NT2/D1 (cell line): ENCODE results near the gene WDR64.

Experiments used
- YY1 ChIP-seq: IDR thresholded peaks from 2 replicates; pipeline ENCODE4 v1.6.1; 2011; ENCODE audit not compliant: insufficient read length, insufficient read depth
- ZNF274 ChIP-seq: IDR thresholded peaks from 2 replicates; pipeline ENCODE4 v1.6.1; 2011; ENCODE audit warnings: mild to moderate bottlenecking, low read depth, low read length

DNA sequence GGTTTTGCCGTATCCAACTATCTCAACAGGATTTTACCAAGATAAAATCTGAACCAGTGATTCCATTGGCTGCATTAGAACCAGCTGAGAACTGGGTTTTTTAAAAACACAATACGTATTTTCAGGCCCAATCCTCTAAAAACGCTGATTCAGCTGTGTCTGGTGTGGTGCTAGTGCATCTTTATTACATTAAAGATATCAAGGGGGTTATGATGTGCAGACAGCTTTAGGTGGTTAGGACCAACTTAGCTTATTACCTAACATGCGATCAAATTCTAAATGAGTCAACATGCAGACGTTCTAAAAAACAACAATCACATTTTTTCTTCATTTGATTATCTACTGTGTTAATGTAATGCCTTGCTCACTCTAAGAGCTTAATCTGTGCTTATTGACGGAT, 163.9 kb downstream of the WDR64 start:
- no peak for TF ChIP-seq ZNF274
- TF ChIP-seq YY1, result no peak
